LNCAP (cell line): ENCODE measurements around the gene MAGI3.

Experiments
- TF ChIP-seq, protein P1 (sequence below): fragments of 450-650 bp; IDR thresholded peaks from 2 replicates; pipeline ENCODE4 v1.5.1; 2017; ENCODE audit warnings: mild to moderate bottlenecking

The MAGI3 gene

GRCh38 chr1:113536182-113536780 lies 146.0 kb downstream of the MAGI3 start:
- TF ChIP-seq, protein P1, sequence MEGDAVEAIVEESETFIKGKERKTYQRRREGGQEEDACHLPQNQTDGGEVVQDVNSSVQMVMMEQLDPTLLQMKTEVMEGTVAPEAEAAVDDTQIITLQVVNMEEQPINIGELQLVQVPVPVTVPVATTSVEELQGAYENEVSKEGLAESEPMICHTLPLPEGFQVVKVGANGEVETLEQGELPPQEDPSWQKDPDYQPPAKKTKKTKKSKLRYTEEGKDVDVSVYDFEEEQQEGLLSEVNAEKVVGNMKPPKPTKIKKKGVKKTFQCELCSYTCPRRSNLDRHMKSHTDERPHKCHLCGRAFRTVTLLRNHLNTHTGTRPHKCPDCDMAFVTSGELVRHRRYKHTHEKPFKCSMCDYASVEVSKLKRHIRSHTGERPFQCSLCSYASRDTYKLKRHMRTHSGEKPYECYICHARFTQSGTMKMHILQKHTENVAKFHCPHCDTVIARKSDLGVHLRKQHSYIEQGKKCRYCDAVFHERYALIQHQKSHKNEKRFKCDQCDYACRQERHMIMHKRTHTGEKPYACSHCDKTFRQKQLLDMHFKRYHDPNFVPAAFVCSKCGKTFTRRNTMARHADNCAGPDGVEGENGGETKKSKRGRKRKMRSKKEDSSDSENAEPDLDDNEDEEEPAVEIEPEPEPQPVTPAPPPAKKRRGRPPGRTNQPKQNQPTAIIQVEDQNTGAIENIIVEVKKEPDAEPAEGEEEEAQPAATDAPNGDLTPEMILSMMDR: no peak

DNA sequence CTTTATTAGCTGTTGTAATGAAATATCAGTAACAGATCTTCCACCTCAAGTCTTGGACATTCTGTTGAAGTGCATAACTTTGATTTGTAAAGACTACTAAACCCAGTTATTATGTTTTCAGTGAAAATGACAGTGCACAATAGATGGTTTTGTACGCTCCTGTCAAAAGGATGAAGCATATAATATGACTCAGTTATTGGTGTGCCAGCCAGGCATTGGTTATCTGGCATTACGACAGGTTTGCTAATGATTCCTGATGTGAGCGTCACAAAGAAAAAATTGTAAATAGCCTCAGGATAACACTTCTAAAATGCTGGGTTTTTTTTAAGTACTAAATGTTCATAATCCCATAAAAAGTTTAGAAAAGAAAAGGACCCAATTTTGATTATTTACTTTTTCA lies 147.9 kb downstream of the MAGI3 start:
- TF ChIP-seq, protein P1: no peak

DNA sequence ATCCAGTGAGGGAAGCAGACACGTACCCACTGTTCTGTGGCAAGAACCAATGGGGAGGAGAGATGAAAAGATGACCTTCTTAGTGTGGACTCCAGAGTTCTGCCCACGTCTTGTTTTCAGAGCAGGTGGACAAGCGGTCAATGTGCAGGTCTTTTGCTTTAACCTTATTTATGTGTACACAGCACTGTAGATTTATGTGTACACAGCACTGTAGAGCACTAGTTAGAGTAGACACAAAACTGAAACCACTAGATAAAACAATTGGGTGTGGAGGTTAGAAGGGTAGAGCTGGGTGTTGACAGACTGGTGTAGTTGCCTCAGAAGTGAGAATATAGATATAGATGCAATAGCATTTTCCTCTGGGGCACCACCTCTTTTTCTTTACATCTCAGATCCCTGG lies 150.0 kb downstream of the MAGI3 start:
- TF ChIP-seq, protein P1: no peak

DNA sequence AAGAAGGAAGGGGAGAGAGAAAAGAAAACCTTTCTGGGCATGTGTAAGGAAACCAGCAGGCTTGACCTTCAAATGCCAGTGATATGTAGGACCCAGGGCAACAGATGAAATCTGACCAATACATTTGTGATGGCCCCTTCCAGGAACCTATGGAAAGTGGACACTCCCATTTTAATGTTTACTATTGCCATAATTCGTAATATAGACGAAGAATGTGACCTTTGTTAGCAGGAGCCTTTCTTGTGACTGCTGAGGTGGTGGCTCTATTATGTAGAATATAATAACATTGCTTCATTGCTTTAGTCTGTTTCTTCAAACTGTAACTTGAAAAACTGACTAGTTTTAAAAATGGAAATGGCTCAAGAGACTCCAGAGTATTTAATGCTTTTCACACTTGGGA lies 150.8 kb downstream of the MAGI3 start:
- TF ChIP-seq, protein P1: no peak

- TF ChIP-seq, protein P1: no peak
These were observed 151.9 kb downstream of the MAGI3 start for GRCh38 chr1:113542221-113542701.

DNA sequence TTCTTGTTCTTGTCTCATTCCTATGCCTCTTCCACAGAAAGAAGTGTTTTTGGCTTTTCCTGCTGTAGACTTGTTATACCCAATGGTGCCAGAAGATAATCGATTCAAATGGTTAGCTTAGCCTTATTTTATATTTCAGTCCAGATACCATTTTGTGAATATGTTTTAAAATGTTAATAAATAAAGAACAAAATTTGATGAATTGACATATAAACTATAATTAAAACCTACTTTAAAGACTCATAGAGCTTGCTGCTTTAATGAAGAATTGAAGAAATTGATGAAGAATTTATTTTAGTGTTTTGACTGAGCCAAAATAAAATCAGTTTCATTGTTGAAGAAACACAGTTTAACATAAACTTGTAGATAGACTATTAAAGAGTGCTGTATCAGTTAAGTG lies 152.8 kb downstream of the MAGI3 start:
- TF ChIP-seq, protein P1: no peak

DNA sequence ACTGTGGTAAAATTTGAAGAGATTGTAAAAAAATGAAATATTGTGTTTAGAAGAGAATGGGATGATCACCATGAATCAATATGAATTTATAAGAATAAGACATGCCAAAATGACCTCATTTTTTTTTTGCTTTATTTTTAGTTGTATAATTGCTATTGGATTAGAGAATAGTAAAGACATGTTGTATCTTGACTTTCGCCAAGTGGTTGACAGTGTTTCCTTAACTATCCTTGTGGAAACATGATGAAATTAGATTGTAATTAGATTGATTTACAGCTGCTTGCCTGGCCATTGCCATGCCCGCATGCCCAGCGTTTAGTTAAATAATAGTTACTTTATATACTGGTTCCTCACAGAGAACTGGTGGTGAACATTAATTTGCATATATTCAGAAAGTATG lies 154.9 kb downstream of the MAGI3 start:
- TF ChIP-seq, protein P1: no peak

GRCh38 chr1:113545626-113546025 lies 155.3 kb downstream of the MAGI3 start:
- TF ChIP-seq, protein P1: no peak
